Placental pericyte (primary cell): ENCODE data around the gene SMKR1. TPM values are rescaled to one million over a fixed set of nuclear protein-coding genes. Genes with fewer than 3 reads are reported as not detected.

Experiments used
- small RNA-seq: library from RNA; depleted of rRNA; stranded (forward); fragments of <200 nt; gene quantifications from one replicate; pipeline ENCODE3, GENCODE V24; 2012; ENCODE audit warnings: low replicate concordance
- total RNA-seq: library from RNA; depleted of rRNA; stranded (reverse); fragments of >200 nt; gene quantifications from 2 replicates; pipeline ENCODE4 v1.2.3, GENCODE V29; 2012

The SMKR1 gene
- total RNA-seq, result 0.66 TPM in 1 of 2 replicates, not detected in the other

DNA sequence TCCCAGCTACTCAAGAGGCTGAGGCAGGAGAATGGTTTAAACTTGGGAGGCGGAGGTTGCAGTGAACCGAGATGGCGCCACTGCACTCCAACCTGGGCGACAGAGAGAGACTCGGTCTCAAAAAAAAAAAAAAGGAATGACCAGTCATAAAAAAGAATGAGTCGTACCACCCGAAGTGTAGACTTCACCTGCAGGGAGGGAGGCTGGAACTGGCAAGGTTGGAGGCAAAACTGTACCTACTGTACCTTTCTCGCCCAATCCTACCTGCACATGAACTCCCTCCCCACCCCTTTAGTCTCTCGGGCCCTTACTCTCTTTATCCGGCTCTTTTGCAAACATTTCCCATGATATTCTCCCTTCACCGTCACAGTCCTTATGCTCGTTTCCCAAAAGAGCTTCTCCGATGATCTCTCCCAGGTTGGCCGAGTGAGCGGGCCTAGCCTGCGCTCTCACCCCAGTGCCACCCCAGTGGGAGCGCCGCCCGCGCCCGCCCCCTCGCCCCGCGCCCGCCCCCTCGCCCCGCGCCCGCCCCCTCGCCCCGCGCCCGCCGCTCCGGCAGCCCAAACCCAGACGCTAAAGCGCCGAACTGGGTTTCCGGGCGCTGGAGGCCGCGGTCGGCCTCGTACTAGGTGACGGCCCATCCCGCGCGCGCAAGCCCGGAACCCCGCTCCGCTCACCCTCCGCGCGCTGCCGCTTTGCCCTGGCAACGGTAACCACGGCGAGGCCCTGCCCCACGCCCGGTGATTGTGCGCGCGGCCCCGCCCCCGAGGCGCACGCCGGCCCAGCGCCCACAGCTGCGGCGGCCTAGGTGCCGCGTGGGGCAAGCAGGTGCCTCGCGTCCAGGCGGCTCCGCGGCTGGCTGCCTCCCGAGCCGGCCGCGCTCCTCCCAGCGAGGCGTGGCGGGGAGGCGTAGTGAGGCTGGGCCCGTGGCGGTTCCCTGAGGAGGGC lies at the start of gene SMKR1:
TSS of gene SMKR1 (plus strand) at position 772 of the 948 bp plus-strand sequence. CDS start 294 bp downstream, outside the sequence.

Small RNA genes lying within 50 kb of the gene (small RNA-seq; reads per million reads assigned to genes)
- gene RNU1-72P (0.10 reads per million), gene SNRPGP3 (not detected)

Other genes starting within 250 kb of the SMKR1 start
- 4.8 and 8.7 TPM in 2 replicates for gene STRIP2, start 68.1 kb upstream of the SMKR1 start, total RNA-seq
- gene NRF1, start 109.2 kb downstream of the SMKR1 start, total RNA-seq, result 9.6 and 16.3 TPM in 2 replicates